ENCODE measurements around the gene WDR70.

- TF ChIP-seq POLR2A (IDR thresholded peaks at IDR 0.05) (no peak), CTCF (IDR thresholded peaks at IDR 0.05) (no peak)
Measured at GRCh38 chr5:37667430-37667829, 288.3 kb downstream of the WDR70 start.

All from Peyer's patch (tissue), 4 donors.